IPS DF 4.7 (cell line): ENCODE data around the gene DAGLA.

Source experiments
- DNase-seq: peaks from one replicate; pipeline ENCODE4 v3.0.0-alpha.2; 2013; ENCODE audit warnings: low spot score; ENCODE audit errors: extremely low read depth

The DAGLA gene

GRCh38 chr11:61762798-61763197 lies 82.6 kb downstream of the DAGLA start:
- no peak for DNase-seq

DNA sequence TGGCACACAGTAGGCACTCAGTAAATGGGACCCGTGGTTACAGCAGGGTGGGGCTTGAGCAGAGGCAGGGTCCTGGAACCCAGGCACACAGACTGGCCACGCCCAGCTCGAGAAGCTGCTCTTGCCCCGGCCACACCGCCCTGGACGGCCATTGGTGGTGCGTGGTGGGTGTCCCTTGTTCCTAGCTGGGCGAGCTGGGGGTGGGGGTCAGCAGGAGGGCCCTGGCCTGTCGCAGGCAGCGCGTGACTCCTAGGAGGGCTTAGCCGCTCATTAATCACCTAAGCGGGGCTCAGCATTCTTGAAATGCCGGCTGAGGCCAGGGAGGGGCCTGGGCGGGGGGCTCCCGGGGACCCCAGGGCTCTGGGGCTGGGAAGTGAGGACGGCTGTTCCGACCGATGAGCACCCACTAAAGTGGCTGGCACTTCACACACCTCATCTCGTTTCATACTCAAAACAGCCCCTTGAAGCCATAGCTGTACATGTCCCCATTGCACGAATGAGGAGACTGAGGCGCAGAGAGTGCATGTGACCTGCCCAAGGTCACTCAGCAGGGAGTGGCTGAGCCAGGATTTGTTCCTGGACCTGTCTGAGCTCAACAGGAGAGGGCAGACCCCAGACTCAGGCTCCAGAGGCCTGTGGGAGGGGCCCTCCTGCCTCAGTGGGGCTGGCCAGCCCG lies 83.9 kb downstream of the DAGLA start:
- DNase-seq = no peak

- DNase-seq = no peak
These were observed 84.5 kb downstream of the DAGLA start for GRCh38 chr11:61764606-61765260.

GRCh38 chr11:61765550-61766253 lies 85.5 kb downstream of the DAGLA start:
- no peak for DNase-seq

DNA sequence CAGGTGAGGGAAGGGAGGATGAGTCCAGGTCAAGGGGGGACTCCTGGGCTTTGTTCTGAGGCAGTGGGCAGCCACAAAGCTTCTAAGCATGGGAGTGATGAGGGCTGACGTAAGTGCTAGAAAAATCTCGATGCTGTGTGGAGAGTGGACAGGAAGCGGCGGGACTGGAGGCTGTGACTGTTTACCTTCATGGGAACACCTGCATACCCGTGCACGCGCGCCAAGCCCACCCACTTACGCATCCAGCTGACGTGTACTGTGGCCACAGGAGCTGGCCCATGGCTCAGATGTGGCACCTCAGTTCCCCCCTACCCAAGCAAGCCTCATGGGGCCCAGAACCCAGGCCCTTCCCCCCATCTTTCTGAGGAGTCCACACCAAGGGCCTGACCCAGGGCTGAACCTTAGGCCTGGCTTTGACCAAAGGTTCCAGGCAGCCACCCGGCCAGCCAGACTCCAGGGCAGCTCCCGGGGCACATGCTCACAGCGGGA lies 86.2 kb downstream of the DAGLA start:
- DNase-seq = no peak

GRCh38 chr11:61768376-61769076 lies 88.3 kb downstream of the DAGLA start:
- DNase-seq = no peak

- DNase-seq = no peak
These were observed 89.2 kb downstream of the DAGLA start for GRCh38 chr11:61769169-61769920.

GRCh38 chr11:61769946-61770683 lies 89.9 kb downstream of the DAGLA start:
- no peak for DNase-seq

- DNase-seq = no peak
These were observed 91.2 kb downstream of the DAGLA start for GRCh38 chr11:61771195-61771894.

DNA sequence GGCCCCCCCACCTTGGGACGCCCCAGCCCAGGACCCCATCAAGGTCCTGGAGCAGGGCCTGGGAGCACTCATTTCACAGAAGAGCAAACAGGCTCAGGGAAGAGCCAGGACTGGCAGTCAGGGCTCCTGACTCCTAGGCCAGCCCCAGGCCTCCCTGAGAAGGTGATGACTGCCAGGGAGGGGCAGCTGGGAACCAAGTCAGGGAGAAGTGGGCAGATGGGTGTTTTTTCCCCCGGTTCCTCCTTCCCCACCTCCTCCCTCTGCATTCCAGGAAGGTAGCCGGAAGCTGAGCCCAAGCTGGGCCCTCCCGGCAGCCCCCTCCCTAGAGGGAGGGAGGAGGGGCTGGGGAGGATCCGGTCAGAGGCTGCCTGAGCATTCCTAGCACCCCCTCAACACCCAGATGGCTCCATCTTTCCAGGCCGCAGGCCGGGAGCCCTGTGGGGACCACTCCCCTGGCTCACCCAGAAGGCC lies 91.8 kb downstream of the DAGLA start:
- no peak for DNase-seq

- DNase-seq = no peak
These were observed 93.2 kb downstream of the DAGLA start for GRCh38 chr11:61773356-61773755.

DNA sequence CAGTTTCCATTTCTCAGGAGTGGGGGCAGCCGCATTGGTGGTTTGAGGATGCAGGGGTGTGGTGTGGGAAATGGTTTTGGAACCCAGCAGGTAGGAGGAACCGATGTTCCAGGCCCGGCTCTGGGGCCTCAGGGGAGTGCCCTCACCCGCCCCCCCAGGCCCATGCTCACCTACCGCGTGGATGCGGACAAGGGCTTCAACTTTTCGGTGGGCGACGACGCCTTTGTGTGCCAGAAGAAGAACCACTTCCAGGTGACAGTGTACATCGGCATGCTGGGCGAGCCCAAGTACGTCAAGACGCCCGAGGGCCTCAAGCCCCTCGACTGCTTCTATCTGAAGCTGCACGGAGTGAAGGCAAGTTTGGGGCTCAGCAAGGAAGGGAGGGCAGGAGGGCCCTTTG lies 93.6 kb downstream of the DAGLA start:
- no peak for DNase-seq

- DNase-seq = no peak
These were observed 94.2 kb downstream of the DAGLA start for GRCh38 chr11:61774411-61774810.

DNA sequence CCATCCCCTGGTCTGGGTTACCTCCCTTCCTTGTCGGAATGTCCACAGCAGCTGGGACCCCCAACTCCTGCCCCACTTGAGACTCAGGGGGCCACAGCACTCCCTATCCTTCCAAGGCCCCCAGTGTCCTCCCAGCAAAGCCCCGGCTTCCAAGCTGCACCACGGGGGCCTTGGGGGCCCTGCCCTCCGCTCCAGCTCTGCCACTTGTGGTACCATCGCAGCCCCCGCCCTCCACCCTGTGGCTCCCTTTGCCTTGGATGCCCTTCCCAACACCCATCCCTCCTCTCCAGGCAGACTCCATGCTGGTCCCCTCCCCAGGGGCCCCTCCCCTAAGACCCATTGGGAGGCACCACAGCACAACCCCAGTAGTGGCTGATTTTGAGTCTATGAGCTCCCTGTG lies 94.9 kb downstream of the DAGLA start:
- DNase-seq = no peak

DNA sequence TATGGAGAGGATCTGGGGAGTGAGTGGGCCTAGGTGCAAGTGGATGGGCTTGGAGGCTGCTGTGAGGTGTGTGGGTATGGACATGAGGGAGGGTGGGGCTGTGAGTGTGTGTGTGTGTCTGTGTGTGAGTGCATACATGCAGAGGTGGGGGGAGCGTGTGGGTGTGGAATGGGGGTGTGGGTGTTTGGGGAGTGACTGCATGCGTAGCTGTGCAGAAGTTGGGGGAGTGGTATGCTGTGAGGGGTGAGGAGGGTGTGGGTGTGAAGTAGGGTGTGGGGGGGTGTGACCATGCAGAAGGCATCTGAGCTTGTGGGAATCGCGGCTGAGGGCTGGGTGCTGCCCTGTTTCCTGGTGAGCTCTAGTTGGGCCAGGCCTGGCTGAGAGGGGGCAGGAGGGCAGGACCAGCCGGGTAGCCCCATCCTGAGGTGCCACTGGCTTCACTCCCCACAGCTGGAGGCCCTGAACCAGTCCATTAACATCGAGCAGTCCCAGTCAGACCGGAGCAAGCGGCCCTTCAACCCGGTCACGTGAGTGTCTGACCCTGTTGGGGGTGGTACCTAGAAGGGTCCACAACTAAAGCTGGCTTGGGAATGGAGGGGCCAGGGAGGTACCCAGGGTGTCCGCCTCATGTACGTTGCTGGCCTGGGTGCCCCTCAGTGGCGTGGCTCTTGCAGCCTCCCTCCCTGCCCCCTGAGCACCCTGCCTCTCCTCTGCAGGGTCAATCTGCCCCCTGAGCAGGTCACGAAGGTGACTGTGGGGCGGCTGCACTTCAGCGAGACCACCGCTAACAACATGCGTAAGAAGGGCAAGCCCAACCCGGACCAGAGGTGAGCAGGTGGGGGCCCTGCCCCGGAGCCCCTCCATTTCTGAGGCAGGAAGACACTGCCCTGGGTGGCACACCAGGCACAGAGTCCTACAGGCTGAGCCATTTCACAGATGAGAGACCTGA lies 95.7 kb downstream of the DAGLA start:
- DNase-seq = no peak

DNA sequence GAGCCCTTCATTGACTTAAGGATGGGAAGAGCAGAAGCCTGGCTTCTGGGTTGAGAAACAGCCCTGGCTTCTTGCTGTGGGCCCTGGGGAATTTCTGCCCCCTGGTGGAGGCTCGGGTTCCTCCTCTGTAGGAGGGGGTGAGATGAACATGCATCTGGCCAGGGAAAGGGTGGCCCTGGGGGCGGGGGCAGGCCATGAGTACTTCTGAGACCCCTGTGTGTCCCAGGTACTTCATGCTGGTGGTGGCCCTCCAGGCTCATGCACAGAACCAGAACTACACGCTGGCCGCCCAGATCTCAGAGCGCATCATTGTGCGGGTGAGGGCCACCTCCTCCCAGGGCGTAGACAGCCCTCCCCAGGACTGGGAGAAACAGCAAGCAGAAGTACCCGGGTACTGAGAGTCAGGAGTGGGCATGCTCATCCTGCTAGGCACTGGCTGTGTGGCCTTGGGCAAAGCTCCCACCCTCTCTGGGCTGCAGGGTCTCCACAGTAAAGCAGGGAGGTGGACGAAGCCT lies 96.4 kb downstream of the DAGLA start:
- DNase-seq = no peak

DNA sequence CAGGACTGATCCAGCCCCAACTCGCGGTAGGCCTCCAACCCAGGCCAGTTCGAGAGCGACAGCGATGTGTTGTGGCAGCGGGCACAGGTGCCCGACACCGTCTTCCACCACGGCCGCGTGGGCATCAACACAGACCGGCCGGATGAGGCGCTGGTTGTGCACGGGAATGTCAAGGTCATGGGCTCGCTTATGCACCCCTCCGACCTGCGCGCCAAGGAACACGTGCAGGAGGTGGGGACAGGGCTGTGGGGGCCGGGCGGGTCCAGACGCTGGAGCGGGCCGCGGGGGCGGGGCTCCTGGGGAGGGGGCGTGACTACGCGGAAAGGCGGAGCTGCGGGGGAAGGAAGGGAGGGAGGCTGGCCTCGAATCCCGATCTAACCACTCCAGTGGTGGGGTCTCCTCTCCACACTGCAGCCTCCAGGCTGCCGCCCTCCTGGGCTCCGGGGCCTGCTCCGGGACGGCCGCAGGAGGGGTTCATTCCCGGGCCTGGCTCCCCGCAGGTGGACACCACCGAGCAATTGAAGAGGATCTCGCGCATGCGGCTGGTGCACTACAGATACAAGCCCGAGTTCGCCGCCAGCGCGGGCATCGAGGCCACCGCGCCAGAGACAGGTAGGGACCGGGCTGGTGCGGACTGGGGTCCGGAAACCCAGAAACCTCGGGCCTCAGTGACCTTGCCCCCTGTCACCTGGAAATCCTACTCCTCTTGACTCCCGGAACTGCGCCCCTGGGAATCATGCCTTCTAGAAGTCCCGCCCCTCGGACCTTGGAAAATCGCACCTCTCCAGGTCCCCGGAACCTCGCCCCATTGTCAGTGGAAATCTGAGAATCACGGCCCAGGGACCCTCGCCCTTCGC lies 97.3 kb downstream of the DAGLA start:
- no peak for DNase-seq
